Spleen (tissue), 11 donors: ENCODE data around the gene SYNGR2. TPM values are rescaled to one million over a fixed set of nuclear protein-coding genes. Genes with fewer than 3 reads are reported as not detected.

ENCODE experiments used
- DNase-seq: peaks from one replicate; pipeline ENCODE4 v3.0.0-alpha.2; 2020
- H3K27ac ChIP-seq, 8 donors: fragments of 200-600 bp; sonication (generic) in 7 of 8; 1 replicate in 4 of 8; 2 replicates in 4 of 8; pipeline versions ENCODE4 v1.5.0 to v1.8.0; 2016 to 2021; ENCODE audit warnings: inconsistent platforms in 4 of 8, mild to moderate bottlenecking in 4 of 8, moderate library complexity in 1 of 8
- H3K27me3 ChIP-seq, 7 donors: fragments of 200-600 bp; sonication (generic) in 6 of 7; replicated peaks in 1 of 7; 1 replicate in 4 of 7; 2 replicates in 3 of 7; pipeline versions ENCODE4 v1.5.0 to v1.8.0; 2016 to 2021; ENCODE audit warnings: inconsistent platforms in 3 of 7, mild to moderate bottlenecking in 1 of 7
- H3K36me3 ChIP-seq, 6 donors: fragments of 200-600 bp; sonication (generic) in 5 of 6; 1 replicate in 4 of 6; 2 replicates in 2 of 6; pipeline versions ENCODE4 v1.5.0 to v1.8.0; 2016 to 2021; ENCODE audit warnings: inconsistent platforms in 2 of 6
- H3K4me1 ChIP-seq, 6 donors: fragments of 200-600 bp; sonication (generic) in 5 of 6; 1 replicate in 3 of 6; 2 replicates in 3 of 6; pipeline versions ENCODE4 v1.5.0 to v1.8.0; 2016 to 2021; ENCODE audit warnings: inconsistent platforms in 3 of 6
- H3K4me3 ChIP-seq, 8 donors: fragments of 200-600 bp; sonication (generic) in 7 of 8; 1 replicate in 4 of 8; 2 replicates in 4 of 8; pipeline versions ENCODE4 v1.5.0 to v1.8.0; 2016 to 2021; ENCODE audit warnings: inconsistent platforms in 4 of 8, mild to moderate bottlenecking in 4 of 8, moderate library complexity in 2 of 8
- H3K9me3 ChIP-seq, 8 donors: fragments of 200-600 bp; sonication (generic) in 7 of 8; 1 replicate in 4 of 8; 2 replicates in 4 of 8; pipeline versions ENCODE4 v1.5.0 to v1.8.0; 2016 to 2021; ENCODE audit warnings: inconsistent platforms in 4 of 8
- CTCF ChIP-seq, 11 experiments: fragments of 200-600 bp in 7 of 11; fragments of 450-650 bp in 4 of 11; sonication (generic) in 4 of 11; IDR thresholded peaks in 8 of 11; conservative IDR thresholded peaks in 3 of 11; 1 replicate in 7 of 11; 2 replicates in 4 of 11; pipeline versions ENCODE4 v1.4.0 to v1.8.0; 2016 to 2021; ENCODE audit warnings: antibody characterized with exemption in 11 of 11, inconsistent platforms in 4 of 11, mild to moderate bottlenecking in 1 of 11
- POLR2A ChIP-seq, 3 donors: fragments of 450-650 bp; IDR thresholded peaks; one replicate each; pipeline ENCODE4 v1.5.1; 2017; ENCODE audit warnings: antibody characterized with exemption in 3 of 3, mild to moderate bottlenecking in 1 of 3
- POLR2AphosphoS5 ChIP-seq, 3 donors: sonication (generic); formaldehyde crosslinking; IDR thresholded peaks; one replicate each; pipeline ENCODE4 v1.5.1; 2017; ENCODE audit warnings: antibody characterized with exemption in 3 of 3
- WGBS, 5 donors: extraction: QIAGEN DNeasy Blood & Tissue Kit in 3 of 5; methylation state at CpG; one replicate each; pipeline versions ENCODE4 v1.1.5 to v1.1.7; 2013 to 2018; 5-methylcytosine and 5-hydroxymethylcytosine counted together
- intact Hi-C: fragments of 100-400 bp; cut with DNase I; formaldehyde crosslinking; loops from one replicate; pipeline ENCODE4 v1.15.0; 2023; ENCODE audit warnings: low total_unique reads
- polyA plus RNA-seq, 3 donors: library from polyadenylated mRNA; stranded (reverse); fragments of 200-250 nt; gene quantifications; one replicate each; pipeline ENCODE4 v1.2.1, GENCODE V29; 2013
- total RNA-seq, 7 donors: library from RNA; depleted of rRNA in 3 of 7; stranded (reverse); fragments of >200 nt in 3 of 7; fragmentation: NEBNext Ultra II Directional in 4 of 7; extraction: Animal tissue kit (Norgen Biotek cat#: 25700) in 4 of 7; gene quantifications; one replicate each; pipeline versions ENCODE4 v1.1.0 to v1.2.1, GENCODE V29; 2016 to 2021
- donor health status: healthy with polysubstance abuse.
- donor health status: DM: no; HTN: no; CAD: no; lungs with moderate emphysema.
- donor health status: DM: no; HTN: no; CAD: no.
- donor health status: Bipolar disorder and iron deficiency.
- donor health status: healthy.
- donor health status: DM: no; HTN: no; CAD: no.
- donor health status: DM: yes; HTN: yes; CAD: no.

SYNGR2 gene
- total and polyA plus RNA-seq, 10 donors, result 107 to 201 (median 144) TPM

GRCh38 chr17:78147315-78147998 lies 20.9 kb upstream of the SYNGR2 start:
- peak; percentile 86 for DNase-seq
- Histone ChIP-seq H3K27me3 (no peaks in the 10 kb centered on the region), H3K4me3 (no peak overlapping the region), H3K4me1 (peaks cover 31 to 94% (median 70%) of the 10 kb centered on the region in 6 donors), H3K36me3 (peaks cover 0 to 3% (median under 1%) of the 10 kb centered on the region in 6 donors), H3K9me3 (no peaks in the 10 kb centered on the region), H3K27ac (peak overlapping the region; percentile 21 to 91 (median 78))
- TF ChIP-seq CTCF (IDR thresholded peaks at IDR 0.05 in 8 of 11, conservative IDR thresholded peaks at IDR 0.05 in 3 of 11) (no peak), POLR2AphosphoS5 (IDR thresholded peaks at IDR 0.05) (peak in 2 of 3 donors; percentile 49 to 62), POLR2A (IDR thresholded peaks at IDR 0.05) (no peak)
- WGBS, 5 donors, result 30 to 64% (median 42%) methylated on average over 6 to 8 of the region's 8 CpGs
- intact Hi-C loops, result no loop called here

GRCh38 chr17:78148286-78149016 lies 19.9 kb upstream of the SYNGR2 start:
- Histone ChIP-seq H3K4me1 (peaks cover 31 to 93% (median 68%) of the 10 kb centered on the region in 6 donors), H3K9me3 (no peaks in the 10 kb centered on the region), H3K4me3 (no peak overlapping the region), H3K27me3 (no peaks in the 10 kb centered on the region), H3K36me3 (no peaks in the 10 kb centered on the region), H3K27ac (peak overlapping the region in 6 of 8 donors; percentile 75 to 91 (median 80))
- TF ChIP-seq POLR2A (IDR thresholded peaks at IDR 0.05) (no peak), POLR2AphosphoS5 (IDR thresholded peaks at IDR 0.05) (no peak), CTCF (IDR thresholded peaks at IDR 0.05 in 8 of 11, conservative IDR thresholded peaks at IDR 0.05 in 3 of 11) (no peak)
- WGBS, 5 donors, result 59 to 67% (median 64%) methylated on average over 14 of the region's 14 CpGs
- DNase-seq, result no peak
- intact Hi-C loops, result no loop called here

GRCh38 chr17:78151514-78152008 lies 16.8 kb upstream of the SYNGR2 start:
- intact Hi-C loops, result no loop called here

More at GRCh38 chr17:78151514-78152008, 16.8 kb upstream of the SYNGR2 start:
- DNase-seq, result no peak
- H3K4me1 ChIP-seq, result peaks cover 5 to 89% (median 58%) of the 10 kb centered on the region in 6 donors
- H3K27ac ChIP-seq, result peak overlapping the region in 1 of 8 donors; percentile 10
- no peak overlapping the region for H3K4me3 ChIP-seq
- WGBS, 5 donors, result 58 to 73% (median 64%) methylated on average over 7 of the region's 7 CpGs
- no peaks in the 10 kb centered on the region for H3K27me3 ChIP-seq
- no peaks in the 10 kb centered on the region for H3K9me3 ChIP-seq
- no peaks in the 10 kb centered on the region for H3K36me3 ChIP-seq
- TF ChIP-seq POLR2AphosphoS5 (IDR thresholded peaks at IDR 0.05), result no peak
- no peak for TF ChIP-seq CTCF (IDR thresholded peaks at IDR 0.05 in 8 of 11, conservative IDR thresholded peaks at IDR 0.05 in 3 of 11)
- TF ChIP-seq POLR2A (IDR thresholded peaks at IDR 0.05), result no peak
